Nephron (organoid): ENCODE data around the gene NIN.
A peak's percentile ranks its signal among the peaks of the same experiment; 100 is the strongest.

ENCODE experiments used
- H3K27ac Mint-ChIP-seq, 3 experiments: 2 replicates each; pipeline ENCODE4 v1.8.0; 2020; ENCODE audit warnings: mixed read lengths in 3 of 3, mild to moderate bottlenecking in 2 of 3, moderate library complexity in 1 of 3
- H3K27me3 Mint-ChIP-seq: 2 replicates; pipeline ENCODE4 v1.8.0; 2021; ENCODE audit warnings: low read depth, mild to moderate bottlenecking, moderate library complexity, mixed read lengths
- H3K36me3 Mint-ChIP-seq: 2 replicates; pipeline ENCODE4 v1.8.0; 2020; ENCODE audit warnings: low read depth, mixed read lengths
- H3K4me1 Mint-ChIP-seq: 2 replicates; pipeline ENCODE4 v1.8.0; 2020; ENCODE audit warnings: mixed read lengths
- H3K4me3 Mint-ChIP-seq, 3 experiments: 2 replicates each; pipeline ENCODE4 v1.8.0; 2020; ENCODE audit warnings: mild to moderate bottlenecking in 3 of 3, mixed read lengths in 3 of 3, moderate library complexity in 2 of 3
- H3K9me3 Mint-ChIP-seq: 2 replicates; pipeline ENCODE4 v1.8.0; 2020; ENCODE audit warnings: mixed read lengths
- TF ChIP-seq, protein P1 (sequence below), 3 experiments: fragments of 200-600 bp; sonication (generic); IDR thresholded peaks; one replicate each; pipeline ENCODE4 v1.5.0; 2021; ENCODE audit warnings: antibody characterized with exemption in 3 of 3; ENCODE audit not compliant: unreplicated experiment in 3 of 3

NIN gene

DNA sequence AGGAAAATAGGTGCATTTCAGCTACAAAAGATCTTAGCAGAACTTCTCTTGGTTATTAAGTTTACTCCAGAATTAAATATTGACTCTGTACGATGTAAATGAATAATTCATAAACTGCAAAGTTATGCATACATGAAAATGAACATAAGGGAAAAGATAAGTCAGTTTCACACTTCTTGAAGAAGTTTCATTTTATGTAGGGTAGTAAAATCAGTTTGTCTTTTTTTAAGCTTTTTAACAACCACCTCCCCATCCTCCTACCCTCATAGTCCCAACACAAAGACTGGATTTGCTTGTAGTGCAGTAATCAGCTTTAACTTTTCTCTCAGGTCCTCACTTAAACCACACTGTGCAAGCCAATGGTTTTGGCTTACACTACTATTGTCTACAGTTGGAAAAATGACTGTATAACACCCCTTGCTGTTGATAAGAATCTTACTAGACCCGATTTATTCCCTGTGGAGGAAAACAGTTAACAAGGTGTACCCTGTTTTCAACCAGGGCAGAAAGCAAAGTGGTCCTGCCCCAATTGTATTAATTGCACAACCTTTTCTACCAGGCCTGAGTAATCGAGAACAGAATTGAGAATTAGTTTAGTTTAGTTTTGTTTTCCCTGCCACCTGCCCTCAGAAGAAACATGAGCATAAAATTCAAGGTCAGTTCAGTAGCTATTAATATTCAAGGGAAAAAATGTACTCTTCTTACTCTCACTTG lies 44.1 kb downstream of the NIN start:
- H3K27me3 Mint-ChIP-seq, result no peaks in the 10 kb centered on the region
- peaks cover 33% of the 10 kb centered on the region for H3K36me3 Mint-ChIP-seq
- H3K9me3 Mint-ChIP-seq, result no peaks in the 10 kb centered on the region
- peaks cover 54% of the 10 kb centered on the region for H3K4me1 Mint-ChIP-seq
- no peak overlapping the region for H3K4me3 Mint-ChIP-seq
- H3K27ac Mint-ChIP-seq, result peak overlapping the region in 2 of 3 experiments; percentile 35 to 48
- TF ChIP-seq, protein P1, sequence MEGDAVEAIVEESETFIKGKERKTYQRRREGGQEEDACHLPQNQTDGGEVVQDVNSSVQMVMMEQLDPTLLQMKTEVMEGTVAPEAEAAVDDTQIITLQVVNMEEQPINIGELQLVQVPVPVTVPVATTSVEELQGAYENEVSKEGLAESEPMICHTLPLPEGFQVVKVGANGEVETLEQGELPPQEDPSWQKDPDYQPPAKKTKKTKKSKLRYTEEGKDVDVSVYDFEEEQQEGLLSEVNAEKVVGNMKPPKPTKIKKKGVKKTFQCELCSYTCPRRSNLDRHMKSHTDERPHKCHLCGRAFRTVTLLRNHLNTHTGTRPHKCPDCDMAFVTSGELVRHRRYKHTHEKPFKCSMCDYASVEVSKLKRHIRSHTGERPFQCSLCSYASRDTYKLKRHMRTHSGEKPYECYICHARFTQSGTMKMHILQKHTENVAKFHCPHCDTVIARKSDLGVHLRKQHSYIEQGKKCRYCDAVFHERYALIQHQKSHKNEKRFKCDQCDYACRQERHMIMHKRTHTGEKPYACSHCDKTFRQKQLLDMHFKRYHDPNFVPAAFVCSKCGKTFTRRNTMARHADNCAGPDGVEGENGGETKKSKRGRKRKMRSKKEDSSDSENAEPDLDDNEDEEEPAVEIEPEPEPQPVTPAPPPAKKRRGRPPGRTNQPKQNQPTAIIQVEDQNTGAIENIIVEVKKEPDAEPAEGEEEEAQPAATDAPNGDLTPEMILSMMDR (IDR thresholded peaks at IDR 0.05; ENCODE audit: unreplicated experiment in 3 of 3), result no peak

GRCh38 chr14:50785457-50786063 lies 45.4 kb downstream of the NIN start:
- TF ChIP-seq, protein P1 (IDR thresholded peaks at IDR 0.05; ENCODE audit: unreplicated experiment in 3 of 3), result no peak
- Mint-ChIP-seq H3K4me1 (peaks cover 41% of the 10 kb centered on the region), H3K27me3 (no peaks in the 10 kb centered on the region), H3K4me3 (peak overlapping the region in 1 of 3 experiments; percentile 50), H3K36me3 (peaks cover 20% of the 10 kb centered on the region), H3K9me3 (no peaks in the 10 kb centered on the region), H3K27ac (peak overlapping the region; percentile 47 to 77 (median 69))

DNA sequence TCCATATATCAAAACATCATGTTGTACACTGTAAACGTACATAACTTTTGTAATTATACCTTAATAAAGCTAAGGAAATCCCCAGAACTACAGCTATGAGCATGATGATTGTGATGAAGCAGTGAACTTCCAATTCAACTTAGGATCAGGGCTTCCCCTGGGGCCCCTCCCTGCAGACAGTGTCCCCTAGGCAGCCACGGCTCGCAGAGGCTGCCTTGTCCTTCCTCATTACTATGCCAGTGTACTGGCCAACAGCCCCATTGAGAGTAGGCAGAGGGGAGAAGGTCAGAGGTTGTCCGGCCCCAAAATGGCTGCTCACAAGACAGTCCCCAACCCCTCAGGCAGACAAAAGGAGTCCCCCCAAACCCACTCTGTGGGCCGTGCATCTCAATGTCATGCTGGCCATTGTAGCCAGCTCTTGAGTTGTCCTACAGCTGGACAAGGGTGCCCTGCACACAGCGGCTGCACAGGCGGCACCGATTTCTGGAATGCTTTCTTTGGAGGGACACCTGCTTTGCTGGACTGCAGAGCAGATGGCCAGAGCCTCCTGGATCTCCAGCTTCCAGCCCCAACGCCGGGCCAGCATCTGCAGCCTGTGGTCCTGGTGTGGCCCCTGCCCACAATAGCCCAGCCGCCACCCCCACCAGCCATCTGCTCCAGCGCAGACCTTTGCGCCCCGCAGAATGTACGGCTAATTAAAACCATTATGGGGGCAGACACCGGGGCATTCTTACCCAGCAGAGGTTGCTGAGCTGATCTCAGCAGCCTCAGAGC lies 46.1 kb downstream of the NIN start:
- TF ChIP-seq, protein P1 (IDR thresholded peaks at IDR 0.05; ENCODE audit: unreplicated experiment in 3 of 3), result no peak
- Mint-ChIP-seq H3K27me3 (no peaks in the 10 kb centered on the region), H3K36me3 (peaks cover 16% of the 10 kb centered on the region), H3K9me3 (no peaks in the 10 kb centered on the region), H3K4me1 (peaks cover 38% of the 10 kb centered on the region), H3K27ac (peak overlapping the region in 2 of 3 experiments; percentile 69 to 77), H3K4me3 (peak overlapping the region in 1 of 3 experiments; percentile 50)

- peaks cover 46% of the 10 kb centered on the region for H3K4me1 Mint-ChIP-seq
- peaks cover 8% of the 10 kb centered on the region for H3K36me3 Mint-ChIP-seq
- peak overlapping the region in 1 of 3 experiments; percentile 57 for H3K4me3 Mint-ChIP-seq
- peak overlapping the region; percentile 38 to 53 (median 39) for H3K27ac Mint-ChIP-seq
- no peaks in the 10 kb centered on the region for H3K9me3 Mint-ChIP-seq
- H3K27me3 Mint-ChIP-seq, result no peaks in the 10 kb centered on the region
- TF ChIP-seq, protein P1 (IDR thresholded peaks at IDR 0.05; ENCODE audit: unreplicated experiment in 3 of 3), result no peak
Observed at GRCh38 chr14:50783563-50783962, 47.4 kb downstream of the NIN start.

DNA sequence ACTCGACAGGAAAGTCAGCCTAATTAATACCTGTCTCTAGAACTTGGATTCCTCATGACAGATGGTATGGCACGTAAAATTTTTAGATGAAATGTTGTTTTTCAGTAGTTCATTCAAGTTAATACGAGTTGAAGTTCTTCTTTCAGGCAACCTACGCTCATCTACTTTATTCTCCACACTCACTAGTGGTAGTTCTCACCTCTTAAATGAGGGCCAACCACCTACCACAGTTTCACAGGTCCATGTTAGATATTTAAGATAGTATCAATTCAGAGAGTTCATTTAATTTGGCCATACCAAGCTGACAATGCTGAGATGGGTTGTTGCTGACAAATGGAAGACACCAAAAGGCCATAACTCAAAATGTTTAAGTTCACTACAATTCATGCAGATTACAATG lies 50.6 kb downstream of the NIN start:
- Mint-ChIP-seq H3K27ac (no peak overlapping the region), H3K4me1 (peaks cover 45% of the 10 kb centered on the region), H3K36me3 (peaks cover 11% of the 10 kb centered on the region), H3K27me3 (no peaks in the 10 kb centered on the region), H3K4me3 (no peak overlapping the region), H3K9me3 (no peaks in the 10 kb centered on the region)
- TF ChIP-seq, protein P1 (IDR thresholded peaks at IDR 0.05; ENCODE audit: unreplicated experiment in 3 of 3), result no peak
